ENCODE data around the gene RNF151. TPM values are rescaled to one million over a fixed set of nuclear protein-coding genes. Genes with fewer than 3 reads are reported as not detected.

RNF151 gene
- total and polyA plus RNA-seq, 2 of the 13 experiments (the other 11 are each of a cell fraction or from before 2014, with no cell fraction given): not detected

DNA sequence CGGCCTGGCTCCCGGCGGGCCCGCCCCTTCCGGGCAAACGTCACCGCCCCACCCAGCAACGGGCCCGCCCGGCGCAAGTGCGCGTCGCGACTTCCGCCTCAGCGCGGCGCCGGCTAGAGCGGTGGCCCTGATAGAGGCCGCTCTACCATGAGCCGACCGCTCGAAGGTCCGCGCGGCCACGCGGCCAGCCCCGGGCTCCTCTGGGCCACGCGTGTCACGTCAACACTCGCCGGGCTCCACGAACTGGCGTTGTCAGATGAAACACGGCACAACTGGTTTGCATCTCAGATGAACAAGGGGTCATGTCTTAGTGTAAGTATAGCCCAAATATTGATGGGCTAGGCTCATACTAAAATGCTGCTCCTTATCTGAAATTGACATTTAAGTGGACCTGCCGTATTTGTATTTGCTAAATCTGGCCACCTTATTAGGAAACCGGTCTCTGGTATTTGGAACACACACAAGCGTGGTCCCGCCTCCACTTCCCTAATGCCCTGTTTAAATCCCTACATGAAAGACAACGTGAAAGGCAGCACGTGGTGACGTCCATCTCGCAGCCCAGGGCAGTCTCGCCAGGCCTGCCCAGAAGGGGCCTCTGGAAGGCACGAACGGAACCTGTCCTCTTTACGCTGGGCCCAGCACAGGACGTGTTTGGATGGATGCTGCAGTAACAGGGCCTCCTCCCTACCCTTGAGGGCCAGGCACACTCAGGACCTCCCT lies 43.3 kb downstream of the RNF151 start, which contains the start of gene ZNF598 (continued):
- TF ChIP-seq, protein P1, sequence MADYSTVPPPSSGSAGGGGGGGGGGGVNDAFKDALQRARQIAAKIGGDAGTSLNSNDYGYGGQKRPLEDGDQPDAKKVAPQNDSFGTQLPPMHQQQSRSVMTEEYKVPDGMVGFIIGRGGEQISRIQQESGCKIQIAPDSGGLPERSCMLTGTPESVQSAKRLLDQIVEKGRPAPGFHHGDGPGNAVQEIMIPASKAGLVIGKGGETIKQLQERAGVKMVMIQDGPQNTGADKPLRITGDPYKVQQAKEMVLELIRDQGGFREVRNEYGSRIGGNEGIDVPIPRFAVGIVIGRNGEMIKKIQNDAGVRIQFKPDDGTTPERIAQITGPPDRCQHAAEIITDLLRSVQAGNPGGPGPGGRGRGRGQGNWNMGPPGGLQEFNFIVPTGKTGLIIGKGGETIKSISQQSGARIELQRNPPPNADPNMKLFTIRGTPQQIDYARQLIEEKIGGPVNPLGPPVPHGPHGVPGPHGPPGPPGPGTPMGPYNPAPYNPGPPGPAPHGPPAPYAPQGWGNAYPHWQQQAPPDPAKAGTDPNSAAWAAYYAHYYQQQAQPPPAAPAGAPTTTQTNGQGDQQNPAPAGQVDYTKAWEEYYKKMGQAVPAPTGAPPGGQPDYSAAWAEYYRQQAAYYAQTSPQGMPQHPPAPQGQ (CRISPR knock-in tag; IDR thresholded peaks at IDR 0.05; ENCODE audit: borderline replicate concordance): no peak
- TF ChIP-seq, protein P2, sequence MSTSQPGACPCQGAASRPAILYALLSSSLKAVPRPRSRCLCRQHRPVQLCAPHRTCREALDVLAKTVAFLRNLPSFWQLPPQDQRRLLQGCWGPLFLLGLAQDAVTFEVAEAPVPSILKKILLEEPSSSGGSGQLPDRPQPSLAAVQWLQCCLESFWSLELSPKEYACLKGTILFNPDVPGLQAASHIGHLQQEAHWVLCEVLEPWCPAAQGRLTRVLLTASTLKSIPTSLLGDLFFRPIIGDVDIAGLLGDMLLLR (CRISPR knock-in tag; IDR thresholded peaks at IDR 0.05): 0 out of 2 replicates have a peak, but pooled peaks have one; percentile 61
- no peak; the same call in 1 of the 2 replicates for TF ChIP-seq ZKSCAN8 (CRISPR knock-in tag; IDR thresholded peaks at IDR 0.05; ENCODE audit: borderline replicate concordance)
- TF ChIP-seq SIX4 (CRISPR knock-in tag; IDR thresholded peaks at IDR 0.05): no peak
- TF ChIP-seq HNRNPH1 (optimal IDR thresholded peaks at IDR 0.05; ENCODE audit: low read depth, low read length): no peak
- TF ChIP-seq ZNF788 (CRISPR knock-in tag; IDR thresholded peaks at IDR 0.05; ENCODE audit: borderline replicate concordance): no peak; the same call in 1 of the 2 replicates
- no peak for TF ChIP-seq TCF7L2 (IDR thresholded peaks at IDR 0.05; ENCODE audit: low read depth, low read length)
- peak; percentile 62; the same call in 1 of the 2 replicates for TF ChIP-seq ZNF563 (CRISPR knock-in tag; IDR thresholded peaks at IDR 0.05)
- no peak for TF ChIP-seq ATF1 (CRISPR knock-in tag; IDR thresholded peaks at IDR 0.05)
- TF ChIP-seq TEAD2 (CRISPR knock-in tag; IDR thresholded peaks at IDR 0.05): no peak
- no peak for TF ChIP-seq NCOR1 (IDR thresholded peaks at IDR 0.05; ENCODE audit: borderline replicate concordance, low read length)
- TF ChIP-seq, protein P3, sequence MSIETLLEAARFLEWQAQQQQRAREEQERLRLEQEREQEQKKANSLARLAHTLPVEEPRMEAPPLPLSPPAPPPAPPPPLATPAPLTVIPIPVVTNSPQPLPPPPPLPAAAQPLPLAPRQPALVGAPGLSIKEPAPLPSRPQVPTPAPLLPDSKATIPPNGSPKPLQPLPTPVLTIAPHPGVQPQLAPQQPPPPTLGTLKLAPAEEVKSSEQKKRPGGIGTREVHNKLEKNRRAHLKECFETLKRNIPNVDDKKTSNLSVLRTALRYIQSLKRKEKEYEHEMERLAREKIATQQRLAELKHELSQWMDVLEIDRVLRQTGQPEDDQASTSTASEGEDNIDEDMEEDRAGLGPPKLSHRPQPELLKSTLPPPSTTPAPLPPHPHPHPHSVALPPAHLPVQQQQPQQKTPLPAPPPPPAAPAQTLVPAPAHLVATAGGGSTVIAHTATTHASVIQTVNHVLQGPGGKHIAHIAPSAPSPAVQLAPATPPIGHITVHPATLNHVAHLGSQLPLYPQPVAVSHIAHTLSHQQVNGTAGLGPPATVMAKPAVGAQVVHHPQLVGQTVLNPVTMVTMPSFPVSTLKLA (IDR thresholded peaks at IDR 0.05): no peak; the same call in 1 of the 2 replicates
- TF ChIP-seq, protein P4, sequence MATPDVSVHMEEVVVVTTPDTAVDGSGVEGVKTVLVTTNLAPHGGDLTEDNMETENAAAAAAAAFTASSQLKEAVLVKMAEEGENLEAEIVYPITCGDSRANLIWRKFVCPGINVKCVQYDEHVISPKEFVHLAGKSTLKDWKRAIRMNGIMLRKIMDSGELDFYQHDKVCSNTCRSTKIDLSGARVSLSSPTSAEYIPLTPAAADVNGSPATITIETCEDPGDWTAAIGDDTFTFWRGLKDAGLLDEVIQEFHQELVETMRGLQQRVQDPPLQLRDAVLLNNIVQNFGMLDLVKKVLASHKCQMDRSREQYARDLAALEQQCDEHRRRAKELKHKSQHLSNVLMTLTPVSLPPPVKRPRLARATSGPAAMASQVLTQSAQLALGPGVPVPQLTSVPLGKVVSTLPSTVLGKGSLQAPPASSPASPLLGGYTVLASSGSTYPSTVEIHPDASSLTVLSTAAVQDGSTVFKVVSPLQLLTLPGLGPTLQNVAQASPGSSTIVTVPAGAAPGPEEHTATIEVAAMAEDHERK (CRISPR knock-in tag; IDR thresholded peaks at IDR 0.05; ENCODE audit: low read depth): no peak
- TF ChIP-seq ZNF790 (CRISPR knock-in tag; IDR thresholded peaks at IDR 0.05; ENCODE audit: borderline replicate concordance): peak; percentile 70; the same call in 1 of the 2 replicates
- TF ChIP-seq, protein P5, sequence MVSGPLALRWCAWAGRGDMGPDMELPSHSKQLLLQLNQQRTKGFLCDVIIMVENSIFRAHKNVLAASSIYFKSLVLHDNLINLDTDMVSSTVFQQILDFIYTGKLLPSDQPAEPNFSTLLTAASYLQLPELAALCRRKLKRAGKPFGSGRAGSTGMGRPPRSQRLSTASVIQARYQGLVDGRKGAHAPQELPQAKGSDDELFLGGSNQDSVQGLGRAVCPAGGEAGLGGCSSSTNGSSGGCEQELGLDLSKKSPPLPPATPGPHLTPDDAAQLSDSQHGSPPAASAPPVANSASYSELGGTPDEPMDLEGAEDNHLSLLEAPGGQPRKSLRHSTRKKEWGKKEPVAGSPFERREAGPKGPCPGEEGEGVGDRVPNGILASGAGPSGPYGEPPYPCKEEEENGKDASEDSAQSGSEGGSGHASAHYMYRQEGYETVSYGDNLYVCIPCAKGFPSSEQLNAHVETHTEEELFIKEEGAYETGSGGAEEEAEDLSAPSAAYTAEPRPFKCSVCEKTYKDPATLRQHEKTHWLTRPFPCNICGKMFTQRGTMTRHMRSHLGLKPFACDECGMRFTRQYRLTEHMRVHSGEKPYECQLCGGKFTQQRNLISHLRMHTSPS (CRISPR knock-in tag; IDR thresholded peaks at IDR 0.05; ENCODE audit: low read depth): no peak
- TF ChIP-seq HNRNPUL1 (IDR thresholded peaks at IDR 0.05; ENCODE audit: low read depth, low read length): no peak
- TF ChIP-seq, protein P6, sequence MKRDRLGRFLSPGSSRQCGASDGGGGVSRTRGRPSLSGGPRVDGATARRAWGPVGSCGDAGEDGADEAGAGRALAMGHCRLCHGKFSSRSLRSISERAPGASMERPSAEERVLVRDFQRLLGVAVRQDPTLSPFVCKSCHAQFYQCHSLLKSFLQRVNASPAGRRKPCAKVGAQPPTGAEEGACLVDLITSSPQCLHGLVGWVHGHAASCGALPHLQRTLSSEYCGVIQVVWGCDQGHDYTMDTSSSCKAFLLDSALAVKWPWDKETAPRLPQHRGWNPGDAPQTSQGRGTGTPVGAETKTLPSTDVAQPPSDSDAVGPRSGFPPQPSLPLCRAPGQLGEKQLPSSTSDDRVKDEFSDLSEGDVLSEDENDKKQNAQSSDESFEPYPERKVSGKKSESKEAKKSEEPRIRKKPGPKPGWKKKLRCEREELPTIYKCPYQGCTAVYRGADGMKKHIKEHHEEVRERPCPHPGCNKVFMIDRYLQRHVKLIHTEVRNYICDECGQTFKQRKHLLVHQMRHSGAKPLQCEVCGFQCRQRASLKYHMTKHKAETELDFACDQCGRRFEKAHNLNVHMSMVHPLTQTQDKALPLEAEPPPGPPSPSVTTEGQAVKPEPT (CRISPR knock-in tag; IDR thresholded peaks at IDR 0.05; ENCODE audit: low read depth): 0 out of 2 replicates have a peak, but pooled peaks have one; percentile 19
- no peak; the same call in 1 of the 2 replicates for TF ChIP-seq TSC22D2 (CRISPR knock-in tag; IDR thresholded peaks at IDR 0.05; ENCODE audit: borderline replicate concordance)
- TF ChIP-seq KDM4B (CRISPR knock-in tag; IDR thresholded peaks at IDR 0.05): peak; percentile 33; the same call in 1 of the 2 replicates

Measured in HepG2 (cell line).